Middle frontal gyrus (tissue), 1 donor: ENCODE data around the gene EXOC4.
"Not testable (repeated sequence)": the region's sequence is repeated elsewhere in the genome, so short reads cannot be mapped to it uniquely, and the experiment has no call there.

ENCODE experiments used
- DNase-seq: peaks from one replicate; pipeline ENCODE4 v3.0.0-alpha.2; 2015; ENCODE audit warnings: low spot score; ENCODE audit errors: extremely low spot score

The EXOC4 gene

DNA sequence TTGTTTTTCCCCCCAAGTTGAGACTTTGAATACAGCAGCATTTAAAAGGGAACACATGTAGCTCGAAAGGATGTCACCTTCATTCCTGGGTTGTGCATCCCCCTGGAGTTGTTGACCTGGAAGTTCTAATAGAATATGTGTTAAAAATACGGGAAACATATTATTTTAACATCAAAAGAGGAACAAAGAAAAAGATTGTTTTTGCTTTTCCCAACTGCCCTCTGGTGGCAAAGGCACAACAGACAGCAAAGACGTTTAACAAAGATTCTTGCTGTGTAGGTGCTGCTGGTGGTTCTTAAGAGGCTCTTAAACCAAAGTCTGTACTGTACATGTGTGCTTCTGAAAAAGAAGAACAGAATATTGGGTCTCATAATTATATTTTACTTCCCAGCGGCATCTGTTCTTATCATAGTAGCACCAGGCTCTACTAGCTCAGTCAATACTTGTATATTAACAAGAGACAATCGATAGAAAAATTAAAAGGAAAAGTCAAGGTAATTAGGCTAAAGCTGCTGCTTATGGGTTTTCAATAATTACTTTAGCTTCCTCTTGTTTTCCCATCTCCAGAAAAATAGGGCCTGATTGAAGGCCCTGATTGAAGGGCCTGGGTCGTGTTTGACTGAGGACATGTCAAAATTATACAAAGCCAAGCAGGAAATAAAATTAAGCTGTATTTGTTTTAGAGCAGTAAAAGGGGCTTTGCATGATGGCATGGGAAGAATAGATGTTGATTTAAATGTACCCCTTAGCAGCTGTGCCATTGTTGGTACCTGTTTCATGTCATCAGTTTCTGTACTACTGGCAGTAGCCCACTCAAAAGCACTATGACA is 490.0 kb downstream of the EXOC4 start:
- DNase-seq: no peak

DNA sequence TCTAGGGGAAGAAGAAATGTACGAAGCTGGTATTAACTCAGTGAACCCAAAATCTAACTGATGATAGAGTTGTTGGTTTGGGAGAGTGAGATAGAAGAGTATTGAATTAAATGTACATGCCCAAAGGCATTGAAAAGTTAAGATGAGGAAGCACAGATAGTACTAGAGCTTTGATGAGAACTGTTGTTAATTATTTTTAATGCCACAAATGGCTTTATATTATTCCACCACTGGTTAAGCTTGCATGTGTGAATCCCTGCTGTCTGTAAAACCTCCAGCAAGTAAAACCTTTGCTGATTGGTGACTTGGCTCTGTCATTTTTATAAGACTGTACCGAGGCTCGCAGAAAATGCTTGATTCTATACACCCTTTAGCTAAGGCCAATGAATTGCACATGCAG is 491.6 kb downstream of the EXOC4 start:
- no peak for DNase-seq

DNA sequence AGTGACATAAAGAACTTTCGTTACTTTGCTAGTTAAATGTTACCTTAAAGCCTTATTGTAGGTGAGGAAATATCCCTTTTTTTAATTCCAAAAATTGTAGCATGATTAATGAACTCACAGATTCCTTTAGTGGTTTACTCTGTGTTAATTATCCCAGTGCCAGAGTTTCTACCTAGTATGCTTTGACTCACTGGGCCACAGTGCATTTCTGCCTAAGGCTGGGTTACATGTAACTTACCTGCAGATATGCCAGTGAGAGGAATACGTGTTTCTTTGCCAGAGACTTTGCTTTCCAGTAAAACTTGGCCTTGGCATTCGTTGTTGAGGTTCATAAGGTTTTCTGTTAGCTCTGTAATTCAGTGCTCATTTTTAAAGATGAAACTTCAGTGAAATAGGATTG is 493.4 kb downstream of the EXOC4 start:
- no peak for DNase-seq

DNA sequence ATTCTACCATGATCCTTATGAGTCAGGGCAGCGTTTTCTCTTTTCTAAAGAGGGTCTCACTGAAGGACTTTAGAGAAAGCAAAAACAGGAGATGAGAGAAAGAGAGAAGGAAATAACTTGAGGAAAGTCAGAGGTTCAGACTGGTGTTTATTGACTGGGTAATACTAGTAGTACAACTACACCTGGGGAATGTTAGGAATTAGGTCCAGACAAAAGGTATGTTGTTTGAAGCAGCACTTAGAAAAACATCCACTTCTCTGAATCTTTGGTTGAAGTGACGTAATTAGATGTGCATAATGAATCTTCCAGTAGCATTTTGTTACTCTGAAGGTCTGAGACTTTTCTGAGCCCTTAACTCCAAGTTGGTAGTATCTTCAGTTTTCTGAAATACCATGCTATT is 494.0 kb downstream of the EXOC4 start:
- DNase-seq: no peak

GRCh38 chr7:133748443-133749407 is 495.8 kb downstream of the EXOC4 start:
- DNase-seq: no peak

DNA sequence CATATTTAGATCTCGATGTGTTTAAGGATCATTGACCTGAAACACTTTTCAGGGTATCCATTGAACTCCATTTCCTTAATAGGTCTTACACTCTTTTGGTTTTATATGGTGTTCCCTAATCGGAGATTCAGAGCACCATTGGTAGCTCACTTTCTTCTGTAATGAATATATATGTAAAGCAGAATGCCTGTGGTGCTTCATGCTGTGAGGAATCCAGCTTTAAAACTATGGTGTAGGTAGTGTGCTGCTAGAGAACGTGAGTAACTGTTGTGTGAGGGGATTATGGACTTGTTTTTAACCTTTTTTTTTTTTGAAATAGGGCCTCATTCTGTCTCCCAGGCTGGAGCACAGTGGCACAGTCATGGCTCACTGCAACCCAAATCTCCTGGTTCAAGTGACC is 497.4 kb downstream of the EXOC4 start:
- no peak for DNase-seq

- DNase-seq: no peak
These were observed 498.2 kb downstream of the EXOC4 start for GRCh38 chr7:133751079-133751478.

DNA sequence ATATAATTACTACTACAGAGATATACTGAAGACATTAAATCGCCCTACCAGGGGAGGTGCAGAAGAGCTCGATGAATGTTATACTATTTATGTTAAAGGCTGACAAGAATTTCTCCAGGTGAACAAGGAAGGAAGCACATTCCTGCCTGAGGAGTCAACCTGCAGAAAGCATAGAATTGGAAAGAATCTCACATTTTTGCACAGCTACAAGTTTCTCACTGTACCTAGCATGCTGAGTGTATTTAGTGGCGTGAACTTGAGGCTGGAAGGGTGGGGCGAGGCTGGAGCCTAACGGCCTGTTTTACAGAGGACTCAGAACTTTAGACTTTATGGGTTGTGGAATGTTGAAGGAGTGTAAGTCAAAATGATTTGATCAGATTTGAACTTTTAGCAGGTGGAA is 500.6 kb downstream of the EXOC4 start:
- no peak for DNase-seq

GRCh38 chr7:133754708-133755107 is 501.8 kb downstream of the EXOC4 start:
- DNase-seq: no peak

GRCh38 chr7:133755901-133756300 is 503.0 kb downstream of the EXOC4 start:
- no peak for DNase-seq

DNA sequence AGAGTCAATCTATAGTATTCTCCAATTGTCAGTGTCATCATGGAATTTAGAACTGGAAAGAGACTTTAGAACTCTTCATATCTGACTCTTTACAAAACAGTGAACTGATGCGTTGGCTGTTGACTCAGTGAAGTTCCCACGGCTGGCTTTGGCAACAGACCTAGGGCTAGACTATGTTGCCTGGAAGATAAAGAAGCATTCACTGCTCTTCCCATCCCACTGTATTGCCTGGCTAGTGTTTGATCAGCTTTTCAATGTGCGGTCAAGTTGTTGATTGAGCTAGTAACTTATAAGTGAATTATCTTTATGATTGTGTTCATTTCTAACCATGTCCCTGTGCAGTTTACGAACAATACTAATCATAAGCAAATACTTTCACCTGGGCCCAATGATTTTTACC is 508.6 kb downstream of the EXOC4 start:
- no peak for DNase-seq

GRCh38 chr7:133763076-133763640 is 510.3 kb downstream of the EXOC4 start:
- no peak for DNase-seq

DNA sequence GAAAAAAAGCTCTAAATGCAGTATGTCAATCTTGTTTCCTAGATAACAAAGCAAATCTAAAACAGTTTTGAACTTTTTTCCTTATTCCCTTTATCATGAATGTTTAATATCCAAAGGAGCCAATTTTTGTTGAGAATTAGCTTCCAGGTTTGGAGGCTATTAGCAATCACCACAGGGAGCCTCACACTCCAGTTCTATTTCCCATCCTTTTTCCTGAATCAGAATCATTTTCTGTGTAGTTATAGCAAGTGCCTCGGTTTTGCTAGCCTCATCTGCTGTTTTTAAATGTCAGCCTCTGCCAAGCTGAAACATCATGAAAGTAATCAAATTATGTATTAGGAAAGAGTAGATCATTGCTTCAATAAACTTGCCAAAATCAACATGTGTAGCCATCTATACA is 516.8 kb downstream of the EXOC4 start:
- DNase-seq: no peak

DNA sequence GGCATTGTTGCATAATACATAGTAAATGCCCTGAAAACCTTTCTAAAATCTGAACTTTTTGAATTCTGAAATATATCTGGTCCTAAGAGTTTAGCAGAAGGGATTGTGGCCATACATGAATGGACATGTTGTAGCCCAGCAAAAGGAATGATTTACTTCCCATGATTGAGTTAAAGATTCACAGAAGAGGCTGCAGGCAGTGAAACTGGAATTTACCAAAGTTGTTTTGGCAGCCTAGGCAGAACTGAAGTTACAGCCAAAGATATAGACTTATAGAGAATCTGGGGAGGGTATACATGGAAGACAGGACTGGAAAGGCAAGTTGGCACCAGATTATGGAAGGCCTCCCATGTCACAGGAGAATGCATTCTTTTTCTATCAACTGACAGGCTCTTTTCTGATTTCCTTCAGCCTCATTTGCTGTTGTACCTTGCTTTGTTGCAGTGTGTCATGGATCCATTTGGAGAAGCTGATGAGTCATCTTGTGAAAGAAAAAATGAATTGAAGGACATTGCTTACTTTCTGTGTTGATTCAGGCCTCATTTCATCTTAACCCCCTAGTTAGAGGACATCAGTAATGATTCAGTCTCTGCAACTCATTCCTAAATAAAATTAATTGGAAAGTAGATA is 518.1 kb downstream of the EXOC4 start:
- DNase-seq: no peak

- no peak for DNase-seq
These were observed 519.0 kb downstream of the EXOC4 start for GRCh38 chr7:133771788-133772419.

DNA sequence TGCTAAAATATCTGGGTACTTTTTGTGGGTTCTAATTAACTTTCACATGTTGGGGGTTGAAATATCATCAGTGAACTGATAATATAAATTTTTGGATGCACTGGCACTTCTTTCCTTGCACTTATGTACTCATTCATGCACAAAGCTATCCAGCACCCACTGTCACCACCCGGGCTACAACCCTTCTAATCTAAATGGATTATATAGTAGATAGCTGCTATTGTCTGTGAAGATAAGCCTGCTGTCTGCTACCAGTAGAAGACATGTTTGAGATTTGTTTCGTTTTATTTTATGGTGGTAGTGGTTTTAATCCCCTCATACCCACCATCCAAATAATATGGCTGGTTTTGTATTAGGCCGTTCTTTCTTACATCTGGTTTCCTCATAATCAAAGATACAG is 520.7 kb downstream of the EXOC4 start:
- no peak for DNase-seq

- no peak for DNase-seq
These were observed 522.3 kb downstream of the EXOC4 start for GRCh38 chr7:133775201-133775600.

DNA sequence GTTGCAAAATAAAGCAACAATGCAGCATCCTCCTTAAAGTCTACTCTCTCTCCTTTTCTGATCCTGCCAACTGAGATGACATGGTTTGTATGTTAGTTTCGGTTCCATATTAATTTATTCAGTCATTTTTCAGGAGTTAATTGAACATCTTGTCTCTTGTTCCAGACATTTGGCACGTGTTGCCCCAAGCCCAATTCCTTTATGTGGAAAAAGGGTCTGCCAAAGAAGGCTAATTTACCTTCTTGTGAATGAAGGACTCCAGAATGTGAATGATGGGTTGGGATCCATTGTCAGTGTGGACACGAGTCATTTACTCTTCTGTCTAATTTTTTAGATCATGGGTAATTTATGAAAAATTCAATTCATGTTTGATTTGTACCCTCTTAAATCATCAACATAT is 523.4 kb downstream of the EXOC4 start:
- no peak for DNase-seq

DNA sequence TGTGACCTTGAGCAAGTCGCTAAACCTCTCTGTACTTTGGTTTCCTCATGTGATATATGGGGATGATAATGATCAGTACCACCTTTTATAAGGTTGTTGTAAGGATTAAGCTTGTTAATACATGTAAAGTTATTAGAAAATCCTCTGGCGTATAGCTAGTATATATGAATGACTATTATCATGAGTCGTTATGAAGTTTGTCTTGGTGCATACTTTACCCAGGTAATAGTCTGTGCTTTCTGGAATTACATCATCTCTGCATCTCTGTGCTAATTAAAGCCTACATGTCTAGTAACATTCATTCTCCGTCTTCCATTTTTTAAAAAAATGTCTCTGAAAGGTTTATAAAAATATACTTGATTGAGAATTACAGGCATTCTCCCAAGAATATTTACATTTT is 524.8 kb downstream of the EXOC4 start:
- DNase-seq: no peak

DNA sequence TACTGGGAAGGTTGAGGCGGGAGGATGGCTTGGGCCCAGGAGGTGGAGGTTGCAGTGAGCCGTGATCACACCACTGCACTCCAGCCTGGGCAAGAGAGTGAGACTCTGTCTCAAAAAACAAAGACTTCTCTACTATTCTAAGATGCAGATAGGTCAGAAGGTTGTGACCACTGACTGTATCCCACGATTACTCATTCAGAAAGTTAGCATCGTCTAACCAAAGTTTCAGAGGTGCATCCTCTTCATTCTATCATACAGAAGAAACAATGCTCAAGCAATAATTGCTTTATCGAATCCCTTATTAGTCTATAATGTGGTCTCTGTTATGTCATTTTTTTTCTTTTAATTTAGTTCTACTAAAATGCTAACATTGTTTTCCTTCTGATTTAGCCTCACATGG is 525.6 kb downstream of the EXOC4 start:
- DNase-seq: no peak

- DNase-seq: not testable (repeated sequence)
These were observed 526.7 kb downstream of the EXOC4 start for GRCh38 chr7:133779538-133779937.
